ENCODE measurements around the gene PARP9.

PARP9 gene

GRCh38 chr3:122564155-122564912 lies at the start of gene PARP9, which contains the start of gene DTX3L:
PARP9 (minus strand) TSS chr3:122564300; CDS start chr3:122559620, 4,680 bp downstream.
DTX3L (plus strand) TSS chr3:122564338; CDS start chr3:122564427, 89 bp downstream.
- no peak for DNase-seq (ENCODE audit: low read depth, low spot score)

GRCh38 chr3:122612696-122613095 lies 48.6 kb upstream of the PARP9 start:
- no peak for DNase-seq (ENCODE audit: low read depth, low spot score)

GRCh38 chr3:122609798-122610559 lies 45.9 kb upstream of the PARP9 start:
- DNase-seq (ENCODE audit: low read depth, low spot score): no peak

GRCh38 chr3:122608916-122609315 lies 44.8 kb upstream of the PARP9 start:
- no peak for DNase-seq (ENCODE audit: low read depth, low spot score)

GRCh38 chr3:122606330-122606729 lies 42.2 kb upstream of the PARP9 start:
- DNase-seq (ENCODE audit: low read depth, low spot score): no peak

GRCh38 chr3:122603056-122603455 lies 39.0 kb upstream of the PARP9 start:
- DNase-seq (ENCODE audit: low read depth, low spot score): peak; percentile 7

GRCh38 chr3:122602011-122602710 lies 38.1 kb upstream of the PARP9 start:
- DNase-seq (ENCODE audit: low read depth, low spot score): no peak

- DNase-seq (ENCODE audit: low read depth, low spot score): no peak
Measured at GRCh38 chr3:122598556-122598955, 34.5 kb upstream of the PARP9 start.

GRCh38 chr3:122598151-122598550 lies 34.1 kb upstream of the PARP9 start:
- no peak for DNase-seq (ENCODE audit: low read depth, low spot score)

GRCh38 chr3:122594025-122594424 lies 29.9 kb upstream of the PARP9 start:
- DNase-seq (ENCODE audit: low read depth, low spot score): no peak

GRCh38 chr3:122590610-122591009 lies 26.5 kb upstream of the PARP9 start:
- no peak for DNase-seq (ENCODE audit: low read depth, low spot score)

GRCh38 chr3:122589297-122589696 lies 25.2 kb upstream of the PARP9 start:
- no peak for DNase-seq (ENCODE audit: low read depth, low spot score)

- DNase-seq (ENCODE audit: low read depth, low spot score): no peak
Measured at GRCh38 chr3:122587572-122587971, 23.5 kb upstream of the PARP9 start.

- no peak for DNase-seq (ENCODE audit: low read depth, low spot score)
Measured at GRCh38 chr3:122586773-122587485, 22.8 kb upstream of the PARP9 start.

GRCh38 chr3:122586098-122586497 lies 22.0 kb upstream of the PARP9 start:
- DNase-seq (ENCODE audit: low read depth, low spot score): no peak

- DNase-seq (ENCODE audit: low read depth, low spot score): no peak
Measured at GRCh38 chr3:122582390-122582789, 18.3 kb upstream of the PARP9 start.

GRCh38 chr3:122581622-122582021 lies 17.5 kb upstream of the PARP9 start:
- DNase-seq (ENCODE audit: low read depth, low spot score): no peak

- no peak for DNase-seq (ENCODE audit: low read depth, low spot score)
Measured at GRCh38 chr3:122580470-122580869, 16.4 kb upstream of the PARP9 start.

GRCh38 chr3:122578069-122578740 lies 14.1 kb upstream of the PARP9 start:
- no peak for DNase-seq (ENCODE audit: low read depth, low spot score)

GRCh38 chr3:122577409-122578031 lies 13.4 kb upstream of the PARP9 start, which contains the start of gene PARP15:
PARP15 (plus strand) TSS chr3:122577650; CDS start chr3:122577668, 18 bp downstream.
- no peak for DNase-seq (ENCODE audit: low read depth, low spot score)
